Endothelial cell of umbilical vein (primary cell): Measurements from ENCODE around the gene STPG3. TPM values are rescaled to one million over a fixed set of nuclear protein-coding genes. Genes with fewer than 3 reads are reported as not detected.

Experiments used
- BruUV-seq: library from RNA; stranded (reverse); fragments of 400-500 nt; replicated peaks from 2 replicates; lab custom pipeline; 2021; lab: Mats Ljungman, UMichigan
- CTCF ChIA-PET: fragments of 300-600, 350-600 bp; sonication (Branson Sonifier 250); formaldehyde crosslinking; loops from one replicate; lab custom pipeline; 2021; ENCODE audit warnings: antibody characterized with exemption, inconsistent platforms; lab: Charles Lee
- POLR2A ChIA-PET: fragments of 300-600, 350-600 bp; sonication (Branson Sonifier 250); formaldehyde crosslinking; loops from one replicate; lab custom pipeline; 2021; ENCODE audit warnings: antibody characterized with exemption, inconsistent platforms; lab: Charles Lee
- DNase-seq: peaks from one replicate; pipeline ENCODE4 v3.0.0-alpha.2; 2011; ENCODE audit warnings: low read depth, low spot score
- FAIRE-seq: peaks from 2 replicates; lab custom pipeline; 2011; peaks lifted over from hg19 to GRCh38; lab: Jason Lieb, UNC
- H2AFZ ChIP-seq: 2 replicates; pipeline ENCODE4 v1.6.0; 2012; ENCODE audit warnings: low read depth, low read length, control low read depth, inconsistent platforms
- H3K27ac ChIP-seq: 2 replicates; pipeline ENCODE4 v1.5.1; 2011; ENCODE audit warnings: low read depth, mild to moderate bottlenecking, control low read depth, low read length, moderate library complexity; ENCODE audit not compliant: insufficient read depth
- H3K27me3 ChIP-seq, 2 experiments: 2 replicates each; pipeline versions ENCODE4 v1.6.0 to v1.6.1; 2011; ENCODE audit warnings: low read length in 2 of 2, mixed read lengths in 1 of 2; ENCODE audit not compliant: control insufficient read depth in 2 of 2, insufficient read depth in 2 of 2
- H3K36me3 ChIP-seq, 2 experiments: 2 replicates in 1 of 2; 3 replicates in 1 of 2; pipeline ENCODE4 v1.5.1; 2011; ENCODE audit warnings: low read length in 2 of 2, mild to moderate bottlenecking in 1 of 2, moderate library complexity in 1 of 2; ENCODE audit not compliant: control insufficient read depth in 2 of 2, insufficient read depth in 2 of 2; ENCODE audit errors: extremely low read depth in 1 of 2
- H3K4me1 ChIP-seq: 3 replicates; pipeline ENCODE4 v1.5.1; 2011; ENCODE audit warnings: mild to moderate bottlenecking, low read length; ENCODE audit not compliant: control insufficient read depth, insufficient read depth; ENCODE audit errors: extremely low read depth
- H3K4me2 ChIP-seq: 2 replicates; pipeline ENCODE4 v1.6.1; 2011; ENCODE audit warnings: low read length, control low read depth, mixed read lengths; ENCODE audit not compliant: insufficient read depth
- H3K4me3 ChIP-seq, 3 experiments: fragments of 200-600 bp in 1 of 3; sonication (generic), shearing (Covaris generic) in 1 of 3; replicated peaks in 1 of 3; 2 replicates each; pipeline ENCODE4 v1.5.1; 2011 to 2016; ENCODE audit warnings: control low read depth in 3 of 3, low read length in 3 of 3, mild to moderate bottlenecking in 2 of 3, inconsistent platforms in 1 of 3, low read depth in 1 of 3, moderate library complexity in 1 of 3; ENCODE audit not compliant: insufficient read depth in 1 of 3
- H3K79me2 ChIP-seq: 2 replicates; pipeline ENCODE4 v1.6.0; 2012; ENCODE audit warnings: low read length, inconsistent platforms; ENCODE audit not compliant: control insufficient read depth, insufficient read depth
- H3K9ac ChIP-seq: replicated peaks from 2 replicates; pipeline ENCODE3; 2011; ENCODE audit warnings: low read length, control low read depth; ENCODE audit not compliant: insufficient read depth; ENCODE audit errors: extremely low read depth
- H3K9me1 ChIP-seq: replicated peaks from 3 replicates; pipeline ENCODE4 v1.6.0; 2011; ENCODE audit warnings: mild to moderate bottlenecking, low read length; ENCODE audit not compliant: control insufficient read depth, insufficient read depth; ENCODE audit errors: extremely low read depth
- H3K9me3 ChIP-seq: replicated peaks from 2 replicates; pipeline ENCODE4 v1.5.1; 2012; ENCODE audit warnings: low read length, inconsistent platforms; ENCODE audit not compliant: control insufficient read depth, insufficient read depth
- H4K20me1 ChIP-seq: replicated peaks from 2 replicates; pipeline ENCODE3; 2011; ENCODE audit warnings: mild to moderate bottlenecking, low read length; ENCODE audit not compliant: control insufficient read depth, insufficient read depth; ENCODE audit errors: extremely low read depth
- EZH2 ChIP-seq: IDR thresholded peaks from 2 replicates; pipeline ENCODE4 v1.6.1; 2012; ENCODE audit warnings: borderline replicate concordance, low read depth, mild to moderate bottlenecking, moderate library complexity, low read length, inconsistent platforms; ENCODE audit not compliant: severe bottlenecking
- GATA2 ChIP-seq: IDR thresholded peaks from 2 replicates; pipeline ENCODE4 v1.7.0; 2011; ENCODE audit warnings: low read depth, mild to moderate bottlenecking, moderate library complexity, mixed read lengths, low read length; ENCODE audit not compliant: insufficient read length, insufficient read depth
- JUN ChIP-seq: IDR thresholded peaks from 2 replicates; pipeline ENCODE4 v1.6.1; 2011; ENCODE audit warnings: borderline replicate concordance, low read depth; ENCODE audit not compliant: insufficient read length, insufficient read depth
- POLR2A ChIP-seq: IDR thresholded peaks from 2 replicates; pipeline ENCODE4 v1.6.1; 2012; ENCODE audit warnings: low read depth, mild to moderate bottlenecking, control low read depth, low read length
- POLR2AphosphoS5 ChIP-seq: IDR thresholded peaks from 2 replicates; pipeline ENCODE4 v1.6.1; 2012; ENCODE audit warnings: low read depth, mild to moderate bottlenecking, control low read depth, low read length, moderate library complexity; ENCODE audit not compliant: insufficient read depth
- dilution Hi-C: fragments of 300-500 bp; cut with MboI; formaldehyde crosslinking; loops from one replicate; pipeline ENCODE4 v1.15.0; 2019; ENCODE audit warnings: low sequenced_read_pairs; ENCODE audit not compliant: extremely low pct_ligation_motif_present
- intact Hi-C: fragments of 100-400 bp; cut with micrococcal nuclease; formaldehyde crosslinking; loops from one replicate; pipeline ENCODE4 v1.10.0; 2022
- polyA plus RNA-seq, 4 experiments: library from polyadenylated mRNA; depleted of rRNA in 3 of 4; stranded (reverse) in 3 of 4; unstranded in 1 of 4; fragments of >200 nt; gene quantifications; 2 replicates each; pipeline versions ENCODE4 v1.2.1 to v1.2.3, GENCODE V29; 2011 to 2012; ENCODE audit warnings: missing spikeins in 1 of 4
- total RNA-seq: library from RNA; stranded (reverse); gene quantifications from 2 replicates; pipeline ENCODE4 v1.2.3, GENCODE V29; 2021
- TF ChIP-seq, protein P1 (sequence below): IDR thresholded peaks from 2 replicates; pipeline ENCODE4 v1.6.1; 2011; ENCODE audit not compliant: insufficient read depth, insufficient read length
- TF ChIP-seq, protein P2 (sequence below), 2 donors: IDR thresholded peaks; 1 replicate in 1 of 2; 2 replicates in 1 of 2; pipeline ENCODE4 v1.5.1; 2011; ENCODE audit warnings: low read length in 2 of 2, mild to moderate bottlenecking in 2 of 2, moderate library complexity in 2 of 2, control low read depth in 1 of 2, inconsistent platforms in 1 of 2, low read depth in 1 of 2; ENCODE audit not compliant: insufficient read depth in 1 of 2; ENCODE audit errors: extremely low read depth in 1 of 2

Gene STPG3
- total and polyA plus RNA-seq, 2 donors (not counting 3 experiments of a cell fraction or from before 2014, with no cell fraction given): not detected

GRCh38 chr9:137294091-137294680 is 43.1 kb downstream of the STPG3 start:
- DNase-seq: peak; percentile 68
- H3K9me1 ChIP-seq: no peaks in the 10 kb centered on the region
- H3K4me2 ChIP-seq: no peak overlapping the region
- FAIRE-seq: peak; percentile 89
- no peaks in the 10 kb centered on the region for H4K20me1 ChIP-seq
- TF ChIP-seq, protein P1, sequence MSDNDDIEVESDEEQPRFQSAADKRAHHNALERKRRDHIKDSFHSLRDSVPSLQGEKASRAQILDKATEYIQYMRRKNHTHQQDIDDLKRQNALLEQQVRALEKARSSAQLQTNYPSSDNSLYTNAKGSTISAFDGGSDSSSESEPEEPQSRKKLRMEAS: no peak
- TF ChIP-seq POLR2A (peak; percentile 37), POLR2AphosphoS5 (peak; percentile 17), GATA2 (no peak), JUN (no peak)
- intact Hi-C loops: loop anchor here (1.0 kb wide), 1 partner anchor 151 kb away; no protein-coding TSS in a partner anchor
- ChIA-PET POLR2A (interaction anchor here (1.0 kb wide), 1 partner anchor 53 kb away, joined by 3 read pairs; the partner anchor contains the start of gene TUBB4B), CTCF (interaction anchor here (0.7 to 1.8 kb wide), 5 partner anchors 8 to 150 kb away, joined by 3 to 12 read pairs (median 3); partner anchors contain the start of genes EXD3, NOXA1 and NRARP)
- BruUV-seq: no TSS peak
- no peaks in the 10 kb centered on the region for H3K36me3 ChIP-seq
- H3K79me2 ChIP-seq: peaks cover 2% of the 10 kb centered on the region
- no peak overlapping the region for H3K9ac ChIP-seq
- no peaks in the 10 kb centered on the region for H3K9me3 ChIP-seq
- dilution Hi-C loops: no loop called here
- no peaks in the 10 kb centered on the region for H3K27me3 ChIP-seq
- H3K4me3 ChIP-seq: no peak overlapping the region
- peak overlapping the region; percentile 58 for H3K27ac ChIP-seq
- no peak overlapping the region for H2AFZ ChIP-seq
- peaks cover 34% of the 10 kb centered on the region for H3K4me1 ChIP-seq

DNA sequence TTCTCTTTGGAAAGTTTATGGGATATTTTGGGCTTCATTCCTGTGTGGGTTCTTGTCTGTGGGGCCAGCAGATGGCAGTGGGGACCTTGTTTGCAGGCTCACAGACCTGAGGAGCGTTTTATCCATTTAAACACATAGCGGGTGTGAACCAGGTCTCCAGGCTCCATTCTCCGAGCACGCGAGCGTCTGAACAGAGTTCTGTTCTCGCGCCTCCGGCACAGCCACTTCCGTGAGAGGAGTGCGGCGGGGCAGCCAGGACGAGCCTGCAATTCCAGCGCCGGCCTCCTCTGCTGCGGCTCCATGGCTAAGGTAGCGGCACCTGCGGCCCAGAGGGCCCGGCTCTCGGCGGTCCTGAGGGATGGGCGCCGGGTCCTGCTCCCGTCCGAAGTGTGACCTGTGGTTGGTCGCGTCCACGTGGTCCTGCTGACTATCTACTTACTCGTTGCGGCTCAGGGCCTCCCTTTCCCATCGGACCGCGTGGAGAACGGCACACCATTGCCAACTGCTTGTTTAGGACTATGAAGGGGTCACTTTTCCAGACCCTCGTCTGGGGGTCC is 43.7 kb downstream of the STPG3 start:
- Histone ChIP-seq H3K27ac (peak overlapping the region; percentile 58), H3K36me3 (no peaks in the 10 kb centered on the region), H3K27me3 (no peaks in the 10 kb centered on the region), H3K9me1 (no peaks in the 10 kb centered on the region), H3K79me2 (peaks cover 8% of the 10 kb centered on the region), H4K20me1 (no peaks in the 10 kb centered on the region), H3K4me3 (peak overlapping the region in 1 of 3 experiments; percentile 20), H3K4me2 (peak overlapping the region; percentile 10), H3K4me1 (peaks cover 40% of the 10 kb centered on the region), H3K9ac (peak overlapping the region; percentile 66), H3K9me3 (no peaks in the 10 kb centered on the region), H2AFZ (peak overlapping the region; percentile 15)
- intact Hi-C loops: loop anchor here (1.0 kb wide), 1 partner anchor 151 kb away; no protein-coding TSS in a partner anchor
- DNase-seq (peak; percentile 66), FAIRE-seq (no peak)
- ChIA-PET POLR2A (no interaction called here), CTCF (interaction anchor here (0.8 to 2.8 kb wide), 4 partner anchors 7 to 149 kb away, joined by 3 to 20 read pairs (median 9); partner anchors contain the start of genes EXD3, NOXA1 and NRARP)
- dilution Hi-C loops: no loop called here
- BruUV-seq: no TSS peak
- TF ChIP-seq, protein P2, sequence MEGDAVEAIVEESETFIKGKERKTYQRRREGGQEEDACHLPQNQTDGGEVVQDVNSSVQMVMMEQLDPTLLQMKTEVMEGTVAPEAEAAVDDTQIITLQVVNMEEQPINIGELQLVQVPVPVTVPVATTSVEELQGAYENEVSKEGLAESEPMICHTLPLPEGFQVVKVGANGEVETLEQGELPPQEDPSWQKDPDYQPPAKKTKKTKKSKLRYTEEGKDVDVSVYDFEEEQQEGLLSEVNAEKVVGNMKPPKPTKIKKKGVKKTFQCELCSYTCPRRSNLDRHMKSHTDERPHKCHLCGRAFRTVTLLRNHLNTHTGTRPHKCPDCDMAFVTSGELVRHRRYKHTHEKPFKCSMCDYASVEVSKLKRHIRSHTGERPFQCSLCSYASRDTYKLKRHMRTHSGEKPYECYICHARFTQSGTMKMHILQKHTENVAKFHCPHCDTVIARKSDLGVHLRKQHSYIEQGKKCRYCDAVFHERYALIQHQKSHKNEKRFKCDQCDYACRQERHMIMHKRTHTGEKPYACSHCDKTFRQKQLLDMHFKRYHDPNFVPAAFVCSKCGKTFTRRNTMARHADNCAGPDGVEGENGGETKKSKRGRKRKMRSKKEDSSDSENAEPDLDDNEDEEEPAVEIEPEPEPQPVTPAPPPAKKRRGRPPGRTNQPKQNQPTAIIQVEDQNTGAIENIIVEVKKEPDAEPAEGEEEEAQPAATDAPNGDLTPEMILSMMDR (IDR thresholded peaks at IDR 0.05; ENCODE audit: extremely low read depth in 1 of 2, insufficient read depth in 1 of 2, low read depth in 1 of 2, low read length in 2 of 2): peak; percentile 33 to 34
- TF ChIP-seq EZH2: no peak
- TF ChIP-seq, protein P1: peak; percentile 77
